VCaP (cell line): ENCODE results near the gene CAMTA1.
"Not testable (repeated sequence)": the region's sequence is repeated elsewhere in the genome, so short reads cannot be mapped to it uniquely, and the experiment has no call there.

ENCODE experiments used
- H3K27ac ChIP-seq: fragments of 450-650 bp; 2 replicates; pipeline ENCODE4 v1.5.1; 2017
- CTCF ChIP-seq: fragments of 450-650 bp; conservative IDR thresholded peaks from 2 replicates; pipeline ENCODE4 v1.5.1; 2017; ENCODE audit warnings: mild to moderate bottlenecking, moderate library complexity

CAMTA1 gene

GRCh38 chr1:7686301-7686850 is 901.1 kb downstream of the CAMTA1 start:
- TF ChIP-seq CTCF: no peak
- H3K27ac ChIP-seq: no peak overlapping the region

GRCh38 chr1:7687411-7687810 is 902.2 kb downstream of the CAMTA1 start:
- no peak for TF ChIP-seq CTCF
- no peak overlapping the region for H3K27ac ChIP-seq

GRCh38 chr1:7688659-7689058 is 903.4 kb downstream of the CAMTA1 start:
- H3K27ac ChIP-seq: no peak overlapping the region
- TF ChIP-seq CTCF: no peak

GRCh38 chr1:7689307-7689706 is 904.1 kb downstream of the CAMTA1 start:
- H3K27ac ChIP-seq: not testable (repeated sequence)

GRCh38 chr1:7690076-7690475 is 904.8 kb downstream of the CAMTA1 start:
- TF ChIP-seq CTCF: no peak
- H3K27ac ChIP-seq: no peak overlapping the region

- no peak for TF ChIP-seq CTCF
- no peak overlapping the region for H3K27ac ChIP-seq
Observed at GRCh38 chr1:7690496-7691182, 905.4 kb downstream of the CAMTA1 start.

GRCh38 chr1:7691576-7691975 is 906.3 kb downstream of the CAMTA1 start:
- no peak overlapping the region for H3K27ac ChIP-seq
- no peak for TF ChIP-seq CTCF

- TF ChIP-seq CTCF: no peak
- no peak overlapping the region for H3K27ac ChIP-seq
Observed at GRCh38 chr1:7692005-7692404, 906.8 kb downstream of the CAMTA1 start.

- H3K27ac ChIP-seq: not testable (repeated sequence)
Observed at GRCh38 chr1:7693037-7693436, 907.8 kb downstream of the CAMTA1 start.
